Ishikawa (cell line): ENCODE results near the gene ONECUT3.

Source experiments
- CEBPB ChIP-seq: IDR thresholded peaks from 2 replicates; pipeline ENCODE4 v1.6.1; 2012
- CREB1 ChIP-seq: IDR thresholded peaks from 2 replicates; pipeline ENCODE4 v1.6.1; 2012; ENCODE audit warnings: low read depth
- EGR1 ChIP-seq: IDR thresholded peaks from 2 replicates; pipeline ENCODE4 v1.6.1; 2012
- EP300 ChIP-seq: IDR thresholded peaks from 2 replicates; pipeline ENCODE4 v1.6.1; 2012; ENCODE audit warnings: borderline replicate concordance
- FOXM1 ChIP-seq: IDR thresholded peaks from 2 replicates; pipeline ENCODE4 v1.6.1; 2012; ENCODE audit warnings: low read depth, borderline replicate concordance
- NFIC ChIP-seq: IDR thresholded peaks from 2 replicates; pipeline ENCODE4 v1.6.1; 2012
- RAD21 ChIP-seq: IDR thresholded peaks from 2 replicates; pipeline ENCODE4 v1.6.1; 2012; ENCODE audit warnings: low read depth
- TAF1 ChIP-seq: IDR thresholded peaks from 2 replicates; pipeline ENCODE4 v1.6.1; 2012; ENCODE audit warnings: low read depth, mild to moderate bottlenecking
- TCF12 ChIP-seq: IDR thresholded peaks from 2 replicates; pipeline ENCODE4 v1.6.1; 2012; ENCODE audit warnings: low read depth
- TEAD4 ChIP-seq: IDR thresholded peaks from 2 replicates; pipeline ENCODE4 v1.6.1; 2012
- YY1 ChIP-seq: IDR thresholded peaks from 2 replicates; pipeline ENCODE4 v1.6.1; 2012; ENCODE audit warnings: low read depth
- ZBTB7A ChIP-seq: IDR thresholded peaks from 2 replicates; pipeline ENCODE4 v1.6.1; 2012; ENCODE audit warnings: low read depth
- TF ChIP-seq, protein P1 (sequence below): IDR thresholded peaks from 2 replicates; pipeline ENCODE4 v1.6.1; 2012
- TF ChIP-seq, protein P2 (sequence below): IDR thresholded peaks from 2 replicates; pipeline ENCODE4 v1.6.1; 2012
- TF ChIP-seq, protein P3 (sequence below): IDR thresholded peaks from 2 replicates; pipeline ENCODE4 v1.6.1; 2012; ENCODE audit warnings: low read depth, mild to moderate bottlenecking

Gene ONECUT3

DNA sequence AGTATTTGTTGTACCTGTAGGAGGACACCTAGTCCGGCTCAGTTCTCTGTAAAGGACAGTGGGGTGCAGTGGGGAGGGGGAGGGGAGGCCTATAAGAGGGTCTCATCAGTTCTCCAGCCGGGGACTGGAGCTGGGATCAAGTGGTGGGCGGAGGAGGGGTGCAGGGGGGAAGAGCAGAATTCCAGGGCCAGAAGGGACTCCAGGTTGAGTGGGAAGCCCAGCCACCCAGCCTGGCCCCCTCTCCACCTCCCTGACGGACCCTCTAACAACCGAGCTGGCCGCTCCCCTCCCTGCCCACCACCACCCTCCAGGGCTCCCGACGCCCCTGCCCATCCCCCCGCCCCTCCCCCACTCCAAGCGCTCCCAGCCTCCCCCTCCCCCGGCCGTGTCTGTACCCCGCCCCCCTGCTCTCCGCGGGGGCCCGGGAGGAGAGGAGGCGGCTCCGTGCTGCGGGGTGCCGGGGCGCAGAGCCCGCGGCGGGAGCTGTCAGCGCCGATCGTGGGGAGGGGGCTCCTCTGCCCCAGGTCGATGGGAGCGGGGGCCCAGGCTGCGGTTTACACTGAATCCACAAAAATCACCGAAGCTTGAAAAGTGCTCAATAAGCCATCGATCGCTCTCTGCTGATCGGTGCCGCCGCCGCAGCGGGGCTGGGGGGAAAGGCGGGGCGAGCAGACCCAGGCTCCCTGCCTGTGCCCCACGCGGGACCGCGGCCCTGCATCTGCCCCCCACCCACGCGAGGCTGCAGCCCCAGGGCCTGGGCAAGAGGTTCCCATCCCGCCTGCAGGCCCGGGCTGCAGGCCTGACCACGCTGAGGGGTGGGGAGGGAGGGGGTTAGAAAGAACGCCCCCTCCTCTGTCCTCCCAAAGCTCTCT is 34.6 kb upstream of the ONECUT3 start:
- TF ChIP-seq YY1 (no peak), TEAD4 (no peak), EP300 (no peak), FOXM1 (no peak), TCF12 (no peak), NFIC (no peak), CREB1 (no peak), TAF1 (no peak), EGR1 (no peak), ZBTB7A (no peak), RAD21 (no peak), CEBPB (no peak)
- TF ChIP-seq, protein P1, sequence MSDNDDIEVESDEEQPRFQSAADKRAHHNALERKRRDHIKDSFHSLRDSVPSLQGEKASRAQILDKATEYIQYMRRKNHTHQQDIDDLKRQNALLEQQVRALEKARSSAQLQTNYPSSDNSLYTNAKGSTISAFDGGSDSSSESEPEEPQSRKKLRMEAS: no peak
- TF ChIP-seq, protein P2, sequence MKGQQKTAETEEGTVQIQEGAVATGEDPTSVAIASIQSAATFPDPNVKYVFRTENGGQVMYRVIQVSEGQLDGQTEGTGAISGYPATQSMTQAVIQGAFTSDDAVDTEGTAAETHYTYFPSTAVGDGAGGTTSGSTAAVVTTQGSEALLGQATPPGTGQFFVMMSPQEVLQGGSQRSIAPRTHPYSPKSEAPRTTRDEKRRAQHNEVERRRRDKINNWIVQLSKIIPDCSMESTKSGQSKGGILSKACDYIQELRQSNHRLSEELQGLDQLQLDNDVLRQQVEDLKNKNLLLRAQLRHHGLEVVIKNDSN: no peak
- TF ChIP-seq, protein P3, sequence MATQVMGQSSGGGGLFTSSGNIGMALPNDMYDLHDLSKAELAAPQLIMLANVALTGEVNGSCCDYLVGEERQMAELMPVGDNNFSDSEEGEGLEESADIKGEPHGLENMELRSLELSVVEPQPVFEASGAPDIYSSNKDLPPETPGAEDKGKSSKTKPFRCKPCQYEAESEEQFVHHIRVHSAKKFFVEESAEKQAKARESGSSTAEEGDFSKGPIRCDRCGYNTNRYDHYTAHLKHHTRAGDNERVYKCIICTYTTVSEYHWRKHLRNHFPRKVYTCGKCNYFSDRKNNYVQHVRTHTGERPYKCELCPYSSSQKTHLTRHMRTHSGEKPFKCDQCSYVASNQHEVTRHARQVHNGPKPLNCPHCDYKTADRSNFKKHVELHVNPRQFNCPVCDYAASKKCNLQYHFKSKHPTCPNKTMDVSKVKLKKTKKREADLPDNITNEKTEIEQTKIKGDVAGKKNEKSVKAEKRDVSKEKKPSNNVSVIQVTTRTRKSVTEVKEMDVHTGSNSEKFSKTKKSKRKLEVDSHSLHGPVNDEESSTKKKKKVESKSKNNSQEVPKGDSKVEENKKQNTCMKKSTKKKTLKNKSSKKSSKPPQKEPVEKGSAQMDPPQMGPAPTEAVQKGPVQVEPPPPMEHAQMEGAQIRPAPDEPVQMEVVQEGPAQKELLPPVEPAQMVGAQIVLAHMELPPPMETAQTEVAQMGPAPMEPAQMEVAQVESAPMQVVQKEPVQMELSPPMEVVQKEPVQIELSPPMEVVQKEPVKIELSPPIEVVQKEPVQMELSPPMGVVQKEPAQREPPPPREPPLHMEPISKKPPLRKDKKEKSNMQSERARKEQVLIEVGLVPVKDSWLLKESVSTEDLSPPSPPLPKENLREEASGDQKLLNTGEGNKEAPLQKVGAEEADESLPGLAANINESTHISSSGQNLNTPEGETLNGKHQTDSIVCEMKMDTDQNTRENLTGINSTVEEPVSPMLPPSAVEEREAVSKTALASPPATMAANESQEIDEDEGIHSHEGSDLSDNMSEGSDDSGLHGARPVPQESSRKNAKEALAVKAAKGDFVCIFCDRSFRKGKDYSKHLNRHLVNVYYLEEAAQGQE: no peak

DNA sequence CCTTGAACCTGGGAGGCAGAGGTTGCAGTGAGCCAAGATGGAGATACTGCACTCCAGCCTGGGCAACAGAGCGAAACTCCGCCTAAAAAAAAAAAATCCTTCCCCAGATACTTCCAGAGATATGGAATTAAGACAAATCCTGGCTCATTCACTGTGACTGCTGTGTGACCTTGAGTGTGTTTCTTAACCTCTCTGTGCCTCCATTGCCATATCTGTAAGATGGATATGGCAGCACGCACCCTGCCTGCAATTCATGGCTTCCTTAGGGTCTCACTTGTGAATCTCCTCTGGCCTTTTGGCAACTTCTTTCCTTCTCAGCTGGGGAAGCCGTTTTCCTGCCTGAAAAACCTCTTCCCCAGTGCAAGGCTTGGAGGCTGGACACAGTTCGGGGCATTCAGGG is 33.8 kb upstream of the ONECUT3 start:
- TF ChIP-seq YY1 (no peak), CEBPB (no peak), TAF1 (no peak), TCF12 (no peak), TEAD4 (no peak), NFIC (no peak), EP300 (no peak), FOXM1 (no peak), CREB1 (no peak), EGR1 (no peak), RAD21 (no peak)
- TF ChIP-seq, protein P2: no peak
- TF ChIP-seq, protein P3: no peak

DNA sequence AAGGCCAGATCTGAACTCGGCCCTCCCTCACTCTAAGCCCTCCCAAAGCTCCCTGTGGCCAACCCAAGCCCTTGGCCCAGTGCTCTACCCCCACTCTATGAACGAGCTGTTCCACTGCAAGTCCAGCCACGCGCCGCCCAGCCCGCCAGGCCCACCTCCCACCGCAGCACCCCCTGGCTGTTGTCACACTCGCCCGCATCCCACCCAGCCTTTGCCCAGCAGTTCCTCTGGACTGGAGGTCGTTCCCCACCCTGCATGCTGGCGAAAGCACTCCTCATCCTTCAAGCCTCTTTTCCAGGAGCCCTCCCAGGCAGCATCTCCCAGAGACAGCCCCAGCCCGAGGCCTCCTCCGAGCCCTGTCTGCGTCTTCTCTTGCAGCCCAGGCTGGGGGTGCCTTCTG is 33.1 kb upstream of the ONECUT3 start:
- TF ChIP-seq TEAD4 (no peak), EP300 (no peak), CEBPB (no peak), NFIC (no peak), CREB1 (no peak), FOXM1 (no peak), YY1 (no peak), EGR1 (no peak), TCF12 (no peak), RAD21 (no peak), TAF1 (no peak), ZBTB7A (no peak)
- TF ChIP-seq, protein P3: no peak
- TF ChIP-seq, protein P1: no peak
- TF ChIP-seq, protein P2: no peak
